HEK293T (cell line): ENCODE results near the gene SMC6.

Source experiments
- BHLHE40 ChIP-seq: fragments of 450-650 bp; IDR thresholded peaks from 2 replicates; pipeline ENCODE4 v1.6.1; 2016; ENCODE audit warnings: mild to moderate bottlenecking, moderate library complexity, borderline replicate concordance
- HDGF ChIP-seq: fragments of 450-650 bp; IDR thresholded peaks from 2 replicates; pipeline ENCODE4 v1.6.1; 2017; ENCODE audit warnings: antibody characterized with exemption, borderline replicate concordance
- L3MBTL2 ChIP-seq: fragments of 450-650 bp; conservative IDR thresholded peaks from 2 replicates; pipeline ENCODE4 v1.6.1; 2016; ENCODE audit warnings: mild to moderate bottlenecking
- LEF1 ChIP-seq: fragments of 450-650 bp; IDR thresholded peaks from 2 replicates; pipeline ENCODE4 v1.6.1; 2017; ENCODE audit warnings: mild to moderate bottlenecking, borderline replicate concordance
- SUZ12 ChIP-seq: fragments of 450-650 bp; IDR thresholded peaks from 2 replicates; pipeline ENCODE4 v1.6.1; 2016; ENCODE audit warnings: mild to moderate bottlenecking

DNA sequence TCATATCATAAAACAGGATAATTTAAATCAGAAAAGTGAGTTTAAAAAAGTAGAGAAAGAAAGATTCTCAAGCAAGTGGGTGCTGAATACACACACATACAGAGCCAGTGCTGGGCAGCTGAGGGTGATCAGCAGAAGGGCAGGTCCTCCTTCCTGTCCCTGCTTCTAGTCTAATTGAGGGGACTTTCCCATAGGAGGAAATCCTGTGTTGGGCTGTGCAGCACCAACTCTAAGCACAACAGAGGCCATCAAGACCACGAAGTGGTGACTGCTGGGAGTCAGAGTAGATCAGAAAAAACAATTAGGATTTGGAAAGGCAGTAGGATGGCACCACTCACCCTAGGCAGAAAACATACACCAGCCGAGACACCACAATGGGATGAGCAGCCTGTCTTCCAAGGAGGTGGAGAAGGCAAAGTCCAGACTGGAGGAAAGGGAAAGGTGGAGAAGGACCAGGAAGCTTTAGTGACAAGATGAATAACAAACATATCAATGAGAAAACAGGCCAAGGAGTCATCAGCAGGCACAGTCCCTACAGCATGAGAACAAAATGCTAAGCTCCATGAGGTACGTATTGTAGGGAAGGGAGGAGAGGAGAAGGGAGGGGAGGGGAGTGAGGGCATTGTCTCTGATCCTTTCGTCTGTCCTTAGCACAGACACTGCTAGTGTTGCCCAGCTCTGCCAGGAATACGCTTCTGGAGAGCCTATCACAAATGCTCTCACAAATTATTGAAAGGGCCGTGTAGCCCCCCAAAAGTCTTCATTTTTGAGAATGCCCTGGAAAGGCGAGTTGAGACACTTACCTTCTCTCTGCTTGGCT, 45.9 kb upstream of the SMC6 start:
- TF ChIP-seq SUZ12: no peak
- no peak for TF ChIP-seq HDGF
- no peak for TF ChIP-seq LEF1
- TF ChIP-seq BHLHE40: no peak
- no peak for TF ChIP-seq L3MBTL2
